ENCODE data around the gene TRPM5. TPM values are rescaled to one million over a fixed set of nuclear protein-coding genes. Genes with fewer than 3 reads are reported as not detected.

Gene TRPM5
- polyA plus RNA-seq, 1 of the 3 experiments (the other 2 are of a cell fraction), result not detected

- CTCF ChIA-PET, result interaction anchor here (1.3 kb wide), 1 partner anchor 68 kb away, joined by 3 read pairs; no protein-coding TSS in a partner anchor
- TF ChIP-seq, protein P1, sequence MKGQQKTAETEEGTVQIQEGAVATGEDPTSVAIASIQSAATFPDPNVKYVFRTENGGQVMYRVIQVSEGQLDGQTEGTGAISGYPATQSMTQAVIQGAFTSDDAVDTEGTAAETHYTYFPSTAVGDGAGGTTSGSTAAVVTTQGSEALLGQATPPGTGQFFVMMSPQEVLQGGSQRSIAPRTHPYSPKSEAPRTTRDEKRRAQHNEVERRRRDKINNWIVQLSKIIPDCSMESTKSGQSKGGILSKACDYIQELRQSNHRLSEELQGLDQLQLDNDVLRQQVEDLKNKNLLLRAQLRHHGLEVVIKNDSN (IDR thresholded peaks at IDR 0.05; ENCODE audit: borderline replicate concordance, low read depth), result no peak
- TF ChIP-seq SMC3 (IDR thresholded peaks at IDR 0.05; ENCODE audit: low read depth, low read length) (no peak), EZH2phosphoT487 (IDR thresholded peaks at IDR 0.05; ENCODE audit: borderline replicate concordance, low read depth) (no peak), POLR2AphosphoS5 (IDR thresholded peaks at IDR 0.05; ENCODE audit: low read depth, low read length) (no peak), RFX5 (IDR thresholded peaks at IDR 0.05; ENCODE audit: low read length) (no peak), NRF1 (IDR thresholded peaks at IDR 0.05; ENCODE audit: low read depth, low read length) (no peak), RAD21 (IDR thresholded peaks at IDR 0.05; ENCODE audit: low read length) (no peak), SIN3A (IDR thresholded peaks at IDR 0.05; ENCODE audit: borderline replicate concordance, low read depth, low read length) (no peak), NFIC (IDR thresholded peaks at IDR 0.05; ENCODE audit: borderline replicate concordance) (no peak)
- POLR2A ChIA-PET, result no interaction called here
- Histone ChIP-seq H3K36me3 (replicated peaks in 1 of 2; ENCODE audit: control insufficient read depth in 1 of 2, insufficient read depth in 2 of 2, low read length in 1 of 2) (no peaks in the 10 kb centered on the region), H3K27me3 (ENCODE audit: insufficient read depth) (no peaks in the 10 kb centered on the region), H3K4me2 (no peak overlapping the region), H3K9me3 (no peaks in the 10 kb centered on the region), H3K4me3 (ENCODE audit: low read depth in 2 of 2, low read length in 1 of 2) (no peak overlapping the region), H3F3A (replicated peaks; ENCODE audit: insufficient read depth) (no peaks in the 10 kb centered on the region), H3K9ac (no peak overlapping the region), H3K9me2 (no peaks in the 10 kb centered on the region), H3K4me1 (ENCODE audit: control insufficient read depth in 1 of 2, insufficient read depth in 2 of 2, low read depth in 1 of 2, low read length in 1 of 2) (peaks cover 0 to 26% of the 10 kb centered on the region in 2 experiments; a peak in 1 of 4 replicates), H2AFZ (ENCODE audit: low read depth) (no peak overlapping the region), H3K27ac (ENCODE audit: low read depth in 2 of 2, low read length in 1 of 2) (no peak overlapping the region), H3K79me2 (ENCODE audit: insufficient read depth) (no peaks in the 10 kb centered on the region), H4K20me1 (ENCODE audit: insufficient read depth) (no peaks in the 10 kb centered on the region)
- WGBS (ENCODE audit: low lambda C conversion rate), result 59% methylated on average over 13 of the region's 24 CpGs
- no peak for DNase-seq
Measured at GRCh38 chr11:2462986-2463765, 18.9 kb upstream of the TRPM5 start.

DNA sequence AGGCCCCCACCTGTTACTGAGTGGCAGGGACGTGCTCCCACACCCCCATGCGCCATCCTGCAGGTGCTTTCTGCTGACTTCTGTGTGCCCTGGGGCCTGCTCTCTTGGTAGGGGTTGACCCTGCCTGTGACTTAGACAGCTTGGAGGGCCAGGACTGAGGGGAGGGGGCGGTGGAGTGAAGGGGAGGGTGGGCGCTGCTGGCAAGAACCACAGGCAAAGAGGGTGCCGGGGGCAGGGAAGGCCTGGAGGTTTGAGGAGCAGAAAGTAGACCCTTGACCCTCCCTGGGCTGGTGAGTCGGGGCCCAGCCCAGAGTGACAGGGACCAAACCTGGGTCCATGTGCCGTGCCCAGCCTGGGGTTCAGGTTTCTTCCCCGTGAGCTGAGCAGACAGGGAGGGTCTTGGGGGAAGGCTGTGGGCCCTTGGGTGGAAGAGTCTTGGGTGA, 18.2 kb upstream of the TRPM5 start:
- Histone ChIP-seq H3K27me3 (ENCODE audit: insufficient read depth) (no peaks in the 10 kb centered on the region), H4K20me1 (ENCODE audit: insufficient read depth) (no peaks in the 10 kb centered on the region), H3K27ac (ENCODE audit: low read depth in 2 of 2, low read length in 1 of 2) (no peak overlapping the region; a peak in 1 of 4 replicates), H3K79me2 (ENCODE audit: insufficient read depth) (no peaks in the 10 kb centered on the region), H3K9me3 (no peaks in the 10 kb centered on the region), H3K4me2 (no peak overlapping the region), H3K9me2 (no peaks in the 10 kb centered on the region), H2AFZ (ENCODE audit: low read depth) (no peak overlapping the region), H3F3A (replicated peaks; ENCODE audit: insufficient read depth) (no peaks in the 10 kb centered on the region), H3K9ac (no peak overlapping the region), H3K36me3 (replicated peaks in 1 of 2; ENCODE audit: control insufficient read depth in 1 of 2, insufficient read depth in 2 of 2, low read length in 1 of 2) (no peaks in the 10 kb centered on the region), H3K4me1 (ENCODE audit: control insufficient read depth in 1 of 2, insufficient read depth in 2 of 2, low read depth in 1 of 2, low read length in 1 of 2) (peaks cover 0 to 26% of the 10 kb centered on the region in 2 experiments; a peak in 1 of 4 replicates), H3K4me3 (ENCODE audit: low read depth in 2 of 2, low read length in 1 of 2) (no peak overlapping the region)
- DNase-seq, result no peak
- TF ChIP-seq POLR2AphosphoS5 (IDR thresholded peaks at IDR 0.05; ENCODE audit: low read depth, low read length) (no peak), EZH2phosphoT487 (IDR thresholded peaks at IDR 0.05; ENCODE audit: borderline replicate concordance, low read depth) (no peak), MEF2A (IDR thresholded peaks at IDR 0.05; ENCODE audit: borderline replicate concordance, low read depth) (no peak), FOXM1 (IDR thresholded peaks at IDR 0.05; ENCODE audit: low read depth) (no peak), TCF12 (IDR thresholded peaks at IDR 0.05) (no peak), ELF1 (IDR thresholded peaks at IDR 0.05) (no peak), SIN3A (IDR thresholded peaks at IDR 0.05; ENCODE audit: borderline replicate concordance, low read depth, low read length) (no peak), NRF1 (IDR thresholded peaks at IDR 0.05; ENCODE audit: low read depth, low read length) (no peak), FOXJ3 (CRISPR knock-in tag; IDR thresholded peaks at IDR 0.05) (no peak)
- TF ChIP-seq, protein P2, sequence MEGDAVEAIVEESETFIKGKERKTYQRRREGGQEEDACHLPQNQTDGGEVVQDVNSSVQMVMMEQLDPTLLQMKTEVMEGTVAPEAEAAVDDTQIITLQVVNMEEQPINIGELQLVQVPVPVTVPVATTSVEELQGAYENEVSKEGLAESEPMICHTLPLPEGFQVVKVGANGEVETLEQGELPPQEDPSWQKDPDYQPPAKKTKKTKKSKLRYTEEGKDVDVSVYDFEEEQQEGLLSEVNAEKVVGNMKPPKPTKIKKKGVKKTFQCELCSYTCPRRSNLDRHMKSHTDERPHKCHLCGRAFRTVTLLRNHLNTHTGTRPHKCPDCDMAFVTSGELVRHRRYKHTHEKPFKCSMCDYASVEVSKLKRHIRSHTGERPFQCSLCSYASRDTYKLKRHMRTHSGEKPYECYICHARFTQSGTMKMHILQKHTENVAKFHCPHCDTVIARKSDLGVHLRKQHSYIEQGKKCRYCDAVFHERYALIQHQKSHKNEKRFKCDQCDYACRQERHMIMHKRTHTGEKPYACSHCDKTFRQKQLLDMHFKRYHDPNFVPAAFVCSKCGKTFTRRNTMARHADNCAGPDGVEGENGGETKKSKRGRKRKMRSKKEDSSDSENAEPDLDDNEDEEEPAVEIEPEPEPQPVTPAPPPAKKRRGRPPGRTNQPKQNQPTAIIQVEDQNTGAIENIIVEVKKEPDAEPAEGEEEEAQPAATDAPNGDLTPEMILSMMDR (IDR thresholded peaks at IDR 0.05), result no peak
- WGBS (ENCODE audit: low lambda C conversion rate), result 48% methylated on average over 4 of the region's 8 CpGs
- CTCF ChIA-PET, result interaction anchor here (1.7 kb wide), 1 partner anchor 68 kb away, joined by 7 read pairs; no protein-coding TSS in a partner anchor
- POLR2A ChIA-PET, result no interaction called here

Measured in SK-N-SH (cell line).